HG03060 (cell line): Measurements from ENCODE around the gene ZKSCAN2.

ENCODE experiments used
- ATAC-seq: cut with Tn5 transposase; IDR thresholded peaks from one replicate; pipeline ENCODE4 v1.9.1; 2021; ENCODE audit warnings: low read depth, moderate number of reproducible peaks; ENCODE audit not compliant: unreplicated experiment

ZKSCAN2 gene

DNA sequence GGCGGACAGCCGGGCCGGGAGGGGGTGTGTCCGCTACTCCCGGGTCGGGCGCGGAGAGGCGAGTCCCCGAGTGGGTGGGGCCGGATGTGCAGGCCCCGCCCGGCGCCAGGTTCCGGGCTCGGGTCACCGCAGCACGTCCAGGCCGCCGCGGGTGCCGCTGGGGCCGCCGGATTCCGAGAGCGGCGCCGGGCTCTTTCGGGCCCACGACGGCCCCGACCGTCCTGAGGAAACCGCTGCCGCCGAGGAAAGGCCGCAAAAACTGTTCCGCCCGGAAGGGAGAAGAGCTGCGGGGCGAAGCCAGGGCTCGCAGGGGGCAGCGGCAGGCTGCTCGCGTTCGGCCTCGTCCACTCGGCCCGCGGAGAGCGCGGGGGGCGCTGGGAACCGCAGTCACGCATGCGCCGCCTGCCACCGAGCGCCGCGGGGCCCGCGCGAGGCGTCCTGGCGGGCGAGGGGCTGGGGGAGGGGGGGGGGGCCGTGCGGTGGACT lies at the start of gene ZKSCAN2:
Gene ZKSCAN2, minus strand, starts transcription at position 376 of the 486 bp plus-strand sequence. CDS start 718 bp downstream, outside the sequence.
- peak; percentile 53 for ATAC-seq

GRCh38 chr16:25299792-25300590 lies 42.3 kb upstream of the ZKSCAN2 start:
- ATAC-seq = no peak

DNA sequence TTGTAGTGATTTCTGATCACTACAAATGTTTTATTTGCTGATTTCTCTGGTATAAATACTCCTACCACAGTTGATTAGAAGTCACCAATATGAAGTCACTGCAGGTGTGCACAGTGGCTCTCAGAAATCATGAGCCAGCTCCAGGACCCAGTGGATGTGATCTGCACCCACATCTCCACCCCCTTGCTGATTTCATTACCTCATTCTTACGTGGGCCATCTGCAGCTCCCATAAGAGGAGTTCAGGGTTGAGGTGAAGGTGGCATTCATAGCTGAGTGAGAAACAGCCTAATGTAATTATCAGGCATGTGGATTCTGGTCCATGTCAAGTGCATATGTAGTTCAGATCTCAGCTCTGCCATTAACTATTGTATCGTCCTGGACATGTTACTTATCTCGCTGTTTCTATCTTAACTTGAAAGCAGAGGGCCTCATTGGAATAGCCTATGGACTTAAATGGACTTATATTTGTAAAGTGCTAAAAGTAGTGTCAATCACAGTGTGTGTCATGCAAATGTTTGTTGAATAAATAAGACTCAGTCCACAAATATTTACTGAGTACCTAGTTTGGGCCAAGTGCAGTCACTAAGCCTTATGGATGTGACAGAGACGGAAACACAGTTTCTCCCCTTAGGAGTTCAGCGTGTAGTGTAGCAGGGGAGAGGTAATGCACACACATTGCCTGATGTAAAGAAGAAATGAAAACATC lies 40.7 kb upstream of the ZKSCAN2 start:
- ATAC-seq = no peak

DNA sequence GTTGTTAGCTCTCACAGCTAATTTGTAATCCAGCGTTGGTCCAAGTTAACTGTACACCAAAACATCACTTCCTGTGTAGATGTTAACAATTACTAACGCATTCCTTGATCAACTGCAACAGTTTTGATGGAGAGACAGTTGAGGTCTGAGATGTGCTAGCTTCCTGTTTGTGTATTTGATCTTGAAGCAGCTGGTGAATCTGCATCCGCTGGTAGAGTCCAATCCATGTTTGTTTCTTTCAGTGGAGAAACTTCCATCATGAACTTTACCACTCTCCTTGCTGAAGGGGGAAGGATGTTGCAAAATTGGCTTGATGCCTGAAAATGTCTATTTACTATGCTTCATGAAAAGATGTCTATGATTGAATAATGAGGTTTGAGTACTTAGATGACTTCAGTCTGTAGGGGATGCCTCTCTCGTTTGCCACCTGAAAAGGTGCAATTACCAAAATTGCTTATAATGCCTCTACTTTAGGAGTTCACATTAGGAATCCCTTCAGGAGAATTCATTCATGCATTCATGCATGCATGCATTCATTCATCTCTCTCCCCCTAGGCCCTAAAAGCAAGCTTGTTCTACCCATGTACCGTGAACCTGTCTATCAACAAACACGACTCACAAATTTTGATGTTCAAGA lies 39.6 kb upstream of the ZKSCAN2 start:
- ATAC-seq = no peak

GRCh38 chr16:25291580-25291979 lies 33.9 kb upstream of the ZKSCAN2 start:
- ATAC-seq = no peak

DNA sequence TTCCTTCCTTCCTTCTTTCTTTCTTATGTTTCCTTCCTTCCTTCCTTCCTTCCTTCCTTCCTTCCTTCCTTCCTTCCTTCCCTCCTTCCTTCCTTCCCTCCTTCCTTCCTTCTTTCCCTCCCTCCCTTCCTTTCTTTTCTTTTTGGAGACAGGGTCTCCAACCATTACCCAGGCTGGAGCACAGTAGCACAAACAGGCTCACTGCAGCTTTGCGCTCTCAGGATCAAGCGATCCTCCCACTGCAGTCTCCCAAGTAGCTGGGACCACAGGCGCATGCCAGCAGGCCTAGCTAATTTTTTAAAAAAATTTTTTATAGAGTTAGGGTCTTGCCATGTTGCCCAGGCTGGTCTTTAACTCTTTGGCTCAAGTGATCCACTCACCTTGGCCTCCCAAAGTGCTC lies 31.8 kb upstream of the ZKSCAN2 start:
- no peak for ATAC-seq

DNA sequence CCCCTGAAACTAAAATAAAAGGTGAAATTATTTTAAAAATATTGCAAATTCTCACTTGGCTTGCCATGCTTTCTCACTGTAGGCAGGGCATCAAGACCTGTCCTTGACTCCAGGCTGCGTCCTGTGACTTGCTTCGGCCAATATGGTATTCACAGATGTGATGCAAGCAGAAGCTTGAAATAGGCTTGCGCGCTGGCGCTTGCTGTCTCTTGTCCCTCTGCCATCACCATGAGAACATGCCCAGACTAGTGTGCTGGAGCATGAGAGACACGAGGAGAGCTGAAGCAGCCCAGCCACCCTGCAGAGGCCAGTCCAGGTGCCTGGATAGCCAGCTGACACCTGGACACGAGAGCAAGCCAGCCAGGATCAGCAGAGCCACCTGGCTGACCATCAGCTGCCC lies 21.8 kb upstream of the ZKSCAN2 start:
- ATAC-seq = no peak

DNA sequence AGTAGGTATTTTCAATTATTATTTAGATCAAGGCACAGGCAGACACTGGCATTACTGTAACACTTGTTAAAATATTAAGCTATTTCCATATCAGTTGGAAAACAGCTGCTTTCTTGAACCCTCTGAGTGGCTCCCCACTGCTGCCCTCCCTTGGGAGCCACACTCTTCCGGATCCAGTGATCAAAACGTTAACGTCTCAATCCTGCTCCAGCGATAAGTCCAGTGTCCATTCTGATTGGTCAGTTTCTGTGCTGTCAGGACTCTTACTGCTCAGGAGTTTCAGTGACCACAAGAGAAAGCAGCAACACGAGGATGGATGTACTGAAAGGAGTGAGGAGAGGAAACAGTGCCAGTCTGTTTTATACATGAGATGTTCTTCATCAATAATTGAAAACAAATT lies 13.8 kb upstream of the ZKSCAN2 start:
- ATAC-seq = no peak

DNA sequence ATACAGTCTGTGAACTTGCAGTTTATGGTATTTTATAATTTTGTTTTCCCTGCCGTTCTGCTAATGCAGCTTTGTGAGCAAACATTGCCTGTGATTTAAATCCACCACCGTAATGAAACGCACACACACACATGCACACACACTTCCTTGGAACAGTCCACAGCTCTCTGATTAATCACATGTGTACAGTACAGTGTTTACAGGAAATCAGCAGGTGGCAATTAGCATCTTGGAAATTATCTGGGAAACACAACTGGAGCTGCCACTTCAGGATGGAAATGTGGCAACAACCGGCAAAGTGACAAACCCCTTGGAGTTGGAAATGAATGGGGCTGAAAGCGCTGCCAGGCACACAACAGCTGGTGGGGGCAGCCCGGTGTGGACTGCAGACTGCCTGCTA lies 12.9 kb upstream of the ZKSCAN2 start:
- no peak for ATAC-seq

DNA sequence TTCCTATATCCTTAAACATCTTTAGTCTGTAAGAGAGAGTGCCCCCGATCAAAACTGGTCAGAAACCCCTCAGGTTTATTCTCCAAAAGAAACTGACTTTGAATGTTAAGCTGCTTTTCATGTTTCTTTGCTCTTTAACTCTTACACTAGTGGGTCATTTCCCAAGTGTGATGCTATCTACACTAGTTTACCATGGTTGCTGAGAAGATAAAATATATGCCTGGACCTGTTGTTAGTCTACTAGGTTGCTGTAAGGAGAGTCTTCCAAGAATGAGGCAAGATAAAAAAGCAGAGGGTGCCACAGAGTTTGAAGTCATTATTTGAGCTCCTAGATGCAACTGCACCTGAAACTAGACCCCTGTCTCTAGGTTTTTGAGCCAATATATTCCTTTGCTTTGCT lies 12.2 kb upstream of the ZKSCAN2 start:
- ATAC-seq = no peak

GRCh38 chr16:25265968-25266367 lies 8.3 kb upstream of the ZKSCAN2 start:
- no peak for ATAC-seq

DNA sequence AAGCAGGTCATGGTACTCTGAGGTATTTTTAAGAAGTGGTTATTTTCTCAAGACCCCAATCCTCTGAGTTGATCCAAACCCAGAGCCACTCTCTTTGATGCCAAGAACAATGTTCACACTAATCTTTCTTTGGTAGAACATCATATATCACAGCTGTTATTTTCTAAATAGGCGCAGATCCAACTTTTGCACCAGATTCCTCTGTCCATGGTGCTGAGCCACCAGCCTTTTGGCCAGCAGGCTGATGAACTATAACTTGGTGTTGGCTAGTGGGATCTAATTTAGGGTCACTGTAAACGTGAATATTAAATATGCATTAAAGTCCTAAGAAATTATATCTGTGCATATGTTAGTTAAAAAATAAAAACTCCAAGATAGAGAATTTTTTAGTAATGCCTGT lies 7.0 kb upstream of the ZKSCAN2 start:
- no peak for ATAC-seq

- no peak for ATAC-seq
These were observed 2.8 kb upstream of the ZKSCAN2 start for GRCh38 chr16:25260416-25260815.

DNA sequence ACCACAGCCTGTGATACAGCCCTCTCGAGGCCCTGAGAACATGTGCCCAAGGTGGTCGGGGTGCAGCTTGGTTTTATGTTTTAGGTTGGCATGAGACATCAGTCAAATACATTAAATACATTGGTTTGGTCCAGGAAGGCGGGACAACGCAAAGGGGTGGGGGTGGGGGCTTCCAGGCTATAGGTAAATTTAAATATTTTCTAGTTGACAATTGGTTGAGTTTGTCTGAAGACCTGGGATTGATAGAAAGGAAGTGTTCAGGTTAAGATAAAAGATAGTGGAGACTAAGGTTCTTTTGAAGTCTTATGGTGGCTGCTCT lies 1.2 kb upstream of the ZKSCAN2 start:
- no peak for ATAC-seq

DNA sequence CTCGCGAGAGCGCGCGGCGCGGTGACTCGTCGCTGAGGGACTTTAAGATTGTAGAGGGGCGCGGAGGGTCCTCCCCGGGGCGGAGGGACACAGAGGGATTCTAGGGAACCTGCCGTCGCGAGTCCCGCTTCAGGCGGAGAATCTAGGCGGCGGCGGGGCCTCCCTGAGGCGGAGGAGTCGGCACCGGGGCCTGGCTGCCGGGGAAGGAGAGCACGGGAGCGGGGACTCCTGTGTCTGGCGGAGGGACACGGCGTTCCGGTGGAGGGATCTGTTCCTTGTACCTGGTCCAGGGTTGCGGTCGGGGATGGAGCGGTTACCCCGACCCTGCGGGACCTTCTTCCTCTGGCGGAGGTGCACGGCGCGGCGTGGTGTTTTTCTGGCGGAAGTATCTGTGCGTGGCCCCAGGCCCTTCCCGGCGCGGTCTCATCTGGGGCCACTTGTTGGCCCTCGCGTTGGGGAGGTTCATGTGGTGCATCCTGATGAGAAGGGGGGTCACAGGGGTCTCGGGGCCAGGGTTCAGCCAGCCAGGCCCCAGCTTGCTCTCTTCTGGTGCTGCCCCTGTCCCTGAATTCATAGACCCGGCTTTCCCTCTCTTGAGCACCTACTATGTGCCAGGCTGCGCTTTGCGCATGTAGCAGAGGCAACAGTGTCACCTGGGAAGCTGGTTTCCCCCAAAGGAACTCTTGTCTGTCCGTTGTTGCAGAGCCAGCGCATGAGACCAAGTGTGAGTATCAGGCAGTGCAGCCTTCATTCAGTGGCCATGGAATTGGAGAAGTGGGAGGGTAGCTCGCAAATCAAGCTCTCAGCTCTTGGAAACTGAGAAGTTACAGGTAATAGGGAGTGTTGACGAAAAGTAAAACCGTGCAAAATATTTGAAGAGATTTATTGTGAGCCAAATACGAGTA lies 563 bp upstream of the ZKSCAN2 start:
- peak; percentile 25 for ATAC-seq

- ATAC-seq = no peak
These were observed 763 bp downstream of the ZKSCAN2 start for GRCh38 chr16:25256695-25257469.

GRCh38 chr16:25253322-25253721 lies 4.3 kb downstream of the ZKSCAN2 start:
- ATAC-seq = no peak

DNA sequence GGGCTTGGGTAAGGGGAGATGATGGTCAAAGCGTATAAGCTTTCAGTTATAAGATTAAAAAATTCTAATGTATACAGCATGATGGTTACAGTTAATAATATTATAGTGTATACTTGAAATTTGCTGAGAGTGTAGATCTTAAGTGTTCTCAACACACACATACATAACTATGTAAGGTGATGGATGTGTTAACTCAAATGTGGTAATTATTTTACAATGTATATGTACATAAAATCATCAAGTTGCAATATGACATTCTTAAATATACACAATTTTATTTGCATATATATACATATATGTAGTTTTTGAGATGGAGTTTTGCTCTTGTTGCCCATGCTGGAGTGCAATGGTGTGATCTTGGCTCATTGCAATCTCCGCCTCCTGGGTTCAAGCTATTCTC lies 7.2 kb downstream of the ZKSCAN2 start:
- ATAC-seq = no peak

GRCh38 chr16:25235991-25236390 lies 21.7 kb downstream of the ZKSCAN2 start:
- ATAC-seq = no peak

- no peak for ATAC-seq
These were observed 29.3 kb downstream of the ZKSCAN2 start for GRCh38 chr16:25228372-25228771.
